H4 (cell line): ENCODE measurements around the gene CSRP3. TPM values are rescaled to one million over a fixed set of nuclear protein-coding genes. Genes with fewer than 3 reads are reported as not detected.
"Not testable (repeated sequence)": the region's sequence is repeated elsewhere in the genome, so short reads cannot be mapped to it uniquely, and the experiment has no call there.

Experiments used
- DNase-seq: peaks from one replicate; pipeline ENCODE4 v3.0.0-alpha.2; 2015; ENCODE audit warnings: low spot score
- total RNA-seq: library from RNA; depleted of rRNA; stranded (reverse); fragments of >200 nt; shearing (Covaris generic); gene quantifications from 2 replicates; pipeline ENCODE4 v1.2.3, GENCODE V29; 2014

Gene CSRP3
- total RNA-seq, 1 experiment from 2014 or later = not detected

- no peak for DNase-seq
Measured at GRCh38 chr11:19187114-19187832, 14.5 kb downstream of the CSRP3 start.

- no peak for DNase-seq
Measured at GRCh38 chr11:19185516-19186052, 16.2 kb downstream of the CSRP3 start.

- no peak for DNase-seq
Measured at GRCh38 chr11:19185036-19185435, 16.7 kb downstream of the CSRP3 start.

- DNase-seq = no peak
Measured at GRCh38 chr11:19183646-19184045, 18.1 kb downstream of the CSRP3 start.

GRCh38 chr11:19181531-19182261 is 20.1 kb downstream of the CSRP3 start:
- no peak for DNase-seq

GRCh38 chr11:19176629-19177186 is 25.1 kb downstream of the CSRP3 start:
- no peak for DNase-seq

- DNase-seq = no peak
Measured at GRCh38 chr11:19173964-19174638, 27.7 kb downstream of the CSRP3 start.

GRCh38 chr11:19173004-19173689 is 28.6 kb downstream of the CSRP3 start:
- DNase-seq = no peak

- no peak for DNase-seq
Measured at GRCh38 chr11:19168090-19168489, 33.7 kb downstream of the CSRP3 start.

GRCh38 chr11:19164881-19165280 is 36.9 kb downstream of the CSRP3 start:
- DNase-seq = no peak

GRCh38 chr11:19164230-19164855 is 37.4 kb downstream of the CSRP3 start:
- no peak for DNase-seq

GRCh38 chr11:19163617-19164016 is 38.2 kb downstream of the CSRP3 start:
- no peak for DNase-seq

GRCh38 chr11:19162951-19163505 is 38.8 kb downstream of the CSRP3 start:
- DNase-seq = no peak

- no peak for DNase-seq
Measured at GRCh38 chr11:19161651-19162050, 40.1 kb downstream of the CSRP3 start.

- DNase-seq = no peak
Measured at GRCh38 chr11:19160847-19161246, 40.9 kb downstream of the CSRP3 start.

GRCh38 chr11:19156892-19157291 is 44.9 kb downstream of the CSRP3 start:
- DNase-seq = no peak

- DNase-seq = no peak
Measured at GRCh38 chr11:19145319-19145718, 56.5 kb downstream of the CSRP3 start.

GRCh38 chr11:19136884-19137283 is 64.9 kb downstream of the CSRP3 start:
- not testable (repeated sequence) for DNase-seq

- no peak for DNase-seq
Measured at GRCh38 chr11:19134004-19134403, 67.8 kb downstream of the CSRP3 start.
